AG10803 (cell line): Measurements from ENCODE around the gene POLR1A.

Source experiments
- DNase-seq: peaks from one replicate; pipeline ENCODE4 v3.0.0; 2010; ENCODE audit warnings: low read depth
- H3K4me3 ChIP-seq: 2 replicates; pipeline ENCODE4 v1.5.1; 2011; ENCODE audit warnings: mild to moderate bottlenecking, low read length, control low read depth
- TF ChIP-seq, protein P1 (sequence below): conservative IDR thresholded peaks from 2 replicates; pipeline ENCODE4 v1.5.1; 2011; ENCODE audit warnings: mild to moderate bottlenecking, low read length, control low read depth, inconsistent platforms

The POLR1A gene

DNA sequence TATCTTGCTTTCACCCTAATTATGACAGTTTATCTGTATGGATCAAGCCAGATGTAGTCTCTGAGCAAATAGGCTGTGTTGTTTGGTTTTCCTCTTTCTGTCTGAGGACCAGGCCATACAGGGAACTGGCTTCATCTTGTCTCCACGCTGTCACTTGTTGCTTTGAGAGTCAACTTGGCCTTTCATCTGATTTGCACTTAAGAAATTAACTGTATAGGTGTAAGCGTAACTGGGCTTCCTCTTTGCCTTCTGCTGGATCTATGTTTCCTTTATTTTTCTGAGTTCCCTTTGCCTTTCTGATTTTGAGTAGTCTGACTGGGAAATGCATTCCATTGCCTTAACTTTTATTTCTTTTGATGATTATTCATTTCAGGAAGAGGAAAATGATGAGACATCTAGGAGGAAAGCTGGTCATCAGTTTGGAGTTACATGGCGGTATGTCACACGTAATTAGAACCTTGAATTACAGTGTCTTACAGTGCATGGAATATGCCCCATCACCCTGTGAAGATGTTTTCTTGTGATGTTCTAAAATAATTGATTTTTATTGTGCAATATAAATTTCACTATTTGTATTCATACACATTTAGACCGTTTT, 17.7 kb upstream of the POLR1A start:
- no peak overlapping the region for H3K4me3 ChIP-seq
- TF ChIP-seq, protein P1, sequence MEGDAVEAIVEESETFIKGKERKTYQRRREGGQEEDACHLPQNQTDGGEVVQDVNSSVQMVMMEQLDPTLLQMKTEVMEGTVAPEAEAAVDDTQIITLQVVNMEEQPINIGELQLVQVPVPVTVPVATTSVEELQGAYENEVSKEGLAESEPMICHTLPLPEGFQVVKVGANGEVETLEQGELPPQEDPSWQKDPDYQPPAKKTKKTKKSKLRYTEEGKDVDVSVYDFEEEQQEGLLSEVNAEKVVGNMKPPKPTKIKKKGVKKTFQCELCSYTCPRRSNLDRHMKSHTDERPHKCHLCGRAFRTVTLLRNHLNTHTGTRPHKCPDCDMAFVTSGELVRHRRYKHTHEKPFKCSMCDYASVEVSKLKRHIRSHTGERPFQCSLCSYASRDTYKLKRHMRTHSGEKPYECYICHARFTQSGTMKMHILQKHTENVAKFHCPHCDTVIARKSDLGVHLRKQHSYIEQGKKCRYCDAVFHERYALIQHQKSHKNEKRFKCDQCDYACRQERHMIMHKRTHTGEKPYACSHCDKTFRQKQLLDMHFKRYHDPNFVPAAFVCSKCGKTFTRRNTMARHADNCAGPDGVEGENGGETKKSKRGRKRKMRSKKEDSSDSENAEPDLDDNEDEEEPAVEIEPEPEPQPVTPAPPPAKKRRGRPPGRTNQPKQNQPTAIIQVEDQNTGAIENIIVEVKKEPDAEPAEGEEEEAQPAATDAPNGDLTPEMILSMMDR, result no peak

DNA sequence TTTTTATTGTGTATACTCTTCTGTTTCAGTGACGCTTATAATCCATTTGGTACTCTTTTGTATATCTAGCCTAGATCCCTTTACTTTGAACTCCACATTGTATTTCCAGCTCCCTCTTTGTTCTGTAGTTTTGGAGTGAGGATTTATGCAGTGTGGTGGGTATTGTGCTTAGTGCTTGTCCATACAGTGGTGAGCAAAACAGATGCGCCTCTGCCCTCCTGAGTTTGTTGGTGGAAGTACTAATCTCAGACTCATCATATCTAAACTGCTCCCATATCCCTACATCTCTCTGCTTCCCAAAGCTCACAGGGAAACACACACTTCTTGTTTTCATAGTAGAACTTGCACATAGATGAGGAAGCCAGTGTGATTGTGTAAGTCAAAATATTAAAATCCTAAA, 12.4 kb upstream of the POLR1A start:
- DNase-seq, result no peak

More for the DNA sequence above, 17.7 kb upstream of the POLR1A start:
- no peak for DNase-seq

DNA sequence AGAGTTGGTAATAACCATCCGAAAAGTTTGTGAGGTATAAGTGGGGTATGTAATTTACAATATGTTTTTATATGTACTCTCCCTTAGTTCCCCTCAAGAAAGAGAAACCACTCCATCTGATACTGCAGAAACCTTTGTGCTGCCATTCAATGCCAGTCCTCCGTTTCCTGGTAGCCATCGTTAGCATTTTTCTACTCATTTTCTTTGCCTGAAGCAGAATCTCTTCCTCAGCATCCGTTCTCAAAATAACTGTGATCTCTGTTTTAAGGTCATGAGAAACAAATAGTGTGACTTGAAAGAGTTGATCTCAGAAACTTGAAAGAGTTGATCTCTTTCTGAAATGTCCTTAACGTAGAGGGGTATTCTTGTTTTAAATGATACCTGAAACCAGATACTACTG, 1.3 kb upstream of the POLR1A start:
- TF ChIP-seq, protein P1, result no peak
- no peak for DNase-seq
- peak overlapping the region; percentile 95 for H3K4me3 ChIP-seq

More for the DNA sequence above, 12.4 kb upstream of the POLR1A start:
- TF ChIP-seq, protein P1, result no peak
- H3K4me3 ChIP-seq, result no peak overlapping the region

- peak within 1 kb of the TSS; percentile 95 for H3K4me3 ChIP-seq
- TF ChIP-seq, protein P1, result no peak
Observed at GRCh38 chr2:86105969-86106945, 571 bp upstream of the POLR1A start, which contains the start of gene PTCD3. TSS of gene PTCD3 (plus strand) at chr2:86106235. CDS start at chr2:86106248, 13 bp downstream.

DNA sequence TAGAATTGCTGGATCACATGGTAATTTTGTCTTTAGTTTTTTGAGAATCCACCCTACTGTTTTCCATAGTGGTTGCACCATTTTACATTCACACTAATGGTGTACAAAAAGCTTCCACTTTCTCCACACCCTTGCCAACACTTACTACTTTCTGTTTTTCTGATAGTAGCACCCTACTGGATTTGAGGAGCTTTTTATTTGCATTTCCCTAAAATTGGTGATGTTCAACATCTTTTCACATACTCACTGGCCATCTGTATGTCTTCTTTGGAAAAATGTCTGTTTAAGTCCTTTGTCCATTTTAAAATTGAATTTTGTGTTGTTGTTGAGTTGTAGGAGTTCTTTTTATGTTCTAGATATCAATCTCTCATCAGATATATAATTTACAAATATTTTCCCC, 3.5 kb downstream of the POLR1A start:
- TF ChIP-seq, protein P1, result no peak
- DNase-seq, result no peak
- no peak overlapping the region for H3K4me3 ChIP-seq

More at GRCh38 chr2:86105969-86106945, 571 bp upstream of the POLR1A start, which contains the start of gene PTCD3:
- peak; percentile 95 for DNase-seq

DNA sequence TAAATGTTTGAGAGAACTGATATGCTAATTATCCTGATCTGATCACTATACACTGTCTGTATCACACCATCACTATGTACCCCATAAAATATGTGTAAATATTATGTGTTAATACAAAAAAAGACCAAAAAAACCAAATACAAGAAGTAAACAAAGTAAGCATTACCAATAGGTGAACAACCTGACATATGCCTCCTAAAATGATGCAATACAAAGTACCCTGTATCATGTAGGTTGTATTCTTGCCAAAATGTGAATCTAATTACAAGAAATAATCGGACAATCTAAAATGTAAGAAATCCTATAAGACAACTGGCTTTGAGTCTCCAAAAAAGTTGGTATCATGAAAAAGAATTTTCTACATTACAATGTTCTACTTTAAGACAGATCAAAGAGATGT, 7.8 kb downstream of the POLR1A start:
- no peak overlapping the region for H3K4me3 ChIP-seq
- TF ChIP-seq, protein P1, result no peak
- no peak for DNase-seq
